Measurements from ENCODE around the gene FAM193A. TPM values are rescaled to one million over a fixed set of nuclear protein-coding genes. Genes with fewer than 3 reads are reported as not detected.

FAM193A gene
- total RNA-seq, 1 experiment from 2014 or later = 13.6 TPM

GRCh38 chr4:2753436-2753835 is 217.0 kb downstream of the FAM193A start:
- ATAC-seq (no peak), DNase-seq (peak; percentile 23)
- Histone ChIP-seq H2AFZ (ENCODE audit: low read length) (no peak overlapping the region), H4K20me1 (ENCODE audit: low read length) (peaks cover 9% of the 10 kb centered on the region; the same call in 1 of the 2 replicates), H3K4me2 (ENCODE audit: low read length) (no peak overlapping the region), H3K36me3 (ENCODE audit: low read depth, low read length) (no peaks in the 10 kb centered on the region), H3K4me1 (ENCODE audit: insufficient read depth, low read length) (0 out of 2 replicates have a peak, but pooled peaks cover 6% of the 10 kb centered on the region), H3K9me2 (replicated peaks; ENCODE audit: low read length) (no peaks in the 10 kb centered on the region), H3K9me3 (ENCODE audit: low read length) (no peaks in the 10 kb centered on the region), H3K79me2 (ENCODE audit: low read length) (peaks cover 63% of the 10 kb centered on the region), H3K9ac (ENCODE audit: low read length) (no peak overlapping the region), H3F3A (ENCODE audit: low read length, unreplicated experiment) (no peaks in the 10 kb centered on the region), H3K27ac (ENCODE audit: low read length) (no peak overlapping the region), H3K27me3 (ENCODE audit: low read length) (no peaks in the 10 kb centered on the region), H3K4me3 (ENCODE audit: low read length) (no peak overlapping the region)
- CTCF ChIA-PET = no interaction called here
- intact Hi-C loops (cut with micrococcal nuclease) = no loop called here
- TF ChIP-seq EZH2phosphoT487 (IDR thresholded peaks at IDR 0.05; ENCODE audit: borderline replicate concordance, low read length) (no peak), CTCF (conservative IDR thresholded peaks at IDR 0.05; ENCODE audit: low read depth, low read length) (no peak), EZH2 (IDR thresholded peaks at IDR 0.05; ENCODE audit: low read length, unreplicated experiment) (no peak)
- POLR2A ChIA-PET (ENCODE audit: unreplicated experiment) = no interaction called here
- BruUV-seq (replicated peaks) = no TSS peak

- DNase-seq = no peak
- POLR2A ChIA-PET (ENCODE audit: unreplicated experiment) = interaction anchor here (0.5 to 0.6 kb wide), 2 partner anchors 9 to 88 kb away, joined by 3 to 7 read pairs; partner anchors contain the start of gene ADD1
- BruUV-seq (replicated peaks) = no TSS peak
Observed at GRCh38 chr4:2754848-2755819, 218.7 kb downstream of the FAM193A start.

More at GRCh38 chr4:2754848-2755819, 218.7 kb downstream of the FAM193A start:
- H3K36me3 ChIP-seq (ENCODE audit: low read depth, low read length) = no peaks in the 10 kb centered on the region
- H3K27me3 ChIP-seq (ENCODE audit: low read length) = no peaks in the 10 kb centered on the region
- CTCF ChIA-PET = interaction anchor here (0.7 kb wide), 1 partner anchor 393 kb away, joined by 3 read pairs; no protein-coding TSS in a partner anchor
- H3K4me2 ChIP-seq (ENCODE audit: low read length) = peak overlapping the region; percentile 90
- H3K79me2 ChIP-seq (ENCODE audit: low read length) = peaks cover 49% of the 10 kb centered on the region
- no peaks in the 10 kb centered on the region for H3F3A ChIP-seq (ENCODE audit: low read length, unreplicated experiment)
- 0 out of 2 replicates have a peak, but pooled peaks cover 6% of the 10 kb centered on the region for H3K4me1 ChIP-seq (ENCODE audit: insufficient read depth, low read length)
- H3K4me3 ChIP-seq (ENCODE audit: low read length) = peak overlapping the region; percentile 77
- no peak overlapping the region for H2AFZ ChIP-seq (ENCODE audit: low read length)
- peak overlapping the region; percentile 77 for H3K9ac ChIP-seq (ENCODE audit: low read length)
- no peak overlapping the region for H3K27ac ChIP-seq (ENCODE audit: low read length)
- no peak for ATAC-seq
- no peak for TF ChIP-seq CTCF (conservative IDR thresholded peaks at IDR 0.05; ENCODE audit: low read depth, low read length)
- no peak for TF ChIP-seq EZH2 (IDR thresholded peaks at IDR 0.05; ENCODE audit: low read length, unreplicated experiment)
- TF ChIP-seq EZH2phosphoT487 (IDR thresholded peaks at IDR 0.05; ENCODE audit: borderline replicate concordance, low read length) = no peak
- peaks cover 9% of the 10 kb centered on the region; the same call in 1 of the 2 replicates for H4K20me1 ChIP-seq (ENCODE audit: low read length)
- intact Hi-C loops (cut with micrococcal nuclease) = no loop called here
- H3K9me3 ChIP-seq (ENCODE audit: low read length) = no peaks in the 10 kb centered on the region
- H3K9me2 ChIP-seq (replicated peaks; ENCODE audit: low read length) = no peaks in the 10 kb centered on the region
